T-helper 2 cell treated with Interferon-gamma antibody and Interleukin-4, amounts not matched to agents 5 μg/mL and 100 μg/mL, for 36 hours (primary cell): Measurements from ENCODE around the gene TENM4.

Experiments
- DNase-seq: peaks from one replicate; pipeline ENCODE4 v3.0.0; 2021; ENCODE audit warnings: low spot score
- H3K27ac Mint-ChIP-seq: one replicate; pipeline ENCODE4 v1.8.0; 2021; ENCODE audit warnings: mild to moderate bottlenecking, mixed read lengths
- H3K27me3 Mint-ChIP-seq: one replicate; pipeline ENCODE4 v1.8.0; 2021; ENCODE audit warnings: low read depth, mixed read lengths
- H3K36me3 Mint-ChIP-seq: one replicate; pipeline ENCODE4 v1.8.0; 2021; ENCODE audit warnings: low read depth, mixed read lengths
- H3K4me1 Mint-ChIP-seq: one replicate; pipeline ENCODE4 v1.8.0; 2021; ENCODE audit warnings: low read depth, mixed read lengths
- H3K4me3 Mint-ChIP-seq: one replicate; pipeline ENCODE4 v1.8.0; 2022; ENCODE audit warnings: mild to moderate bottlenecking, moderate library complexity, mixed read lengths
- H3K9me3 Mint-ChIP-seq: one replicate; pipeline ENCODE4 v1.8.0; 2021; ENCODE audit warnings: mixed read lengths

Gene TENM4

DNA sequence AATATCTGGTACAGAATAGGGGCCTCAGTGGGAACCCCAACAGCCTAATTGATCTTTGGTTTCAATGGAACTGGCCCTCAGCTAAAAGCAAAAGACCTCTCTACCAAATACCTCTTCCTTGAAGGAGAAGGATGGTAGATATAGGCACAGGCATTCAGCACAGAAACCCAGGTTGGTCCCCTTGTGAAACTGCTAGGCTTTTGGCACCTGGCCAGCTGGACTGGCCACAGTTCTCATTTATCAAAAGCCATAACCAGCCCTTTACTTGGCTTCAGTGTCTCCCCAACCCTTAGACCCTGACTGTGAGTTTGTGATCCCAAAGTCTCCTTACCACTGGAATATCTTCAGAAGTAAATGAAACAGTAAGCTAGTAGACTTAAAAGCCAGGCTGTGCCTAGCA is 152.9 kb downstream of the TENM4 start:
- Mint-ChIP-seq H3K4me3 (no peak overlapping the region), H3K9me3 (peaks cover 4% of the 10 kb centered on the region), H3K36me3 (no peaks in the 10 kb centered on the region), H3K4me1 (no peaks in the 10 kb centered on the region), H3K27me3 (no peaks in the 10 kb centered on the region), H3K27ac (no peak overlapping the region)
- no peak for DNase-seq

DNA sequence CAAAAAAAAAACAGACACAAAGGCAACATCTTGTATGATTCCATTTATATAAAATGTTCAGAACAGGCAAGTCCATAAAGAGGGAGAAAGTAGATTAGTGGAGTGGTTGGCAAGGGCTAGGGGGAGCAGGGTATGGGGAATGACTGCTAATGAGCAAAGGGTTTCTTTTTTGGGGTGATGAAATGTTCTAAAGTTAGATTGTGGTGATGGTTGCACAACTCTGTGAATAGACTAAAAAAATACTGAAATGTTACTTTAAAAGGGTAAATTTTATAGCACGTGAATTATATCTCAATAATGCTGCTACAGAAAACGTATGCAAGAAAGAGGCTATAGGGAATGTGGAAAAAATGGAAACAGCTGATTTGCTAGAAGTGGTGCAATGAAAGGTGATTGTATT is 155.1 kb downstream of the TENM4 start:
- Mint-ChIP-seq H3K4me1 (no peaks in the 10 kb centered on the region), H3K9me3 (peaks cover 4% of the 10 kb centered on the region), H3K4me3 (no peak overlapping the region), H3K27me3 (no peaks in the 10 kb centered on the region), H3K27ac (no peak overlapping the region), H3K36me3 (no peaks in the 10 kb centered on the region)
- DNase-seq, result no peak

DNA sequence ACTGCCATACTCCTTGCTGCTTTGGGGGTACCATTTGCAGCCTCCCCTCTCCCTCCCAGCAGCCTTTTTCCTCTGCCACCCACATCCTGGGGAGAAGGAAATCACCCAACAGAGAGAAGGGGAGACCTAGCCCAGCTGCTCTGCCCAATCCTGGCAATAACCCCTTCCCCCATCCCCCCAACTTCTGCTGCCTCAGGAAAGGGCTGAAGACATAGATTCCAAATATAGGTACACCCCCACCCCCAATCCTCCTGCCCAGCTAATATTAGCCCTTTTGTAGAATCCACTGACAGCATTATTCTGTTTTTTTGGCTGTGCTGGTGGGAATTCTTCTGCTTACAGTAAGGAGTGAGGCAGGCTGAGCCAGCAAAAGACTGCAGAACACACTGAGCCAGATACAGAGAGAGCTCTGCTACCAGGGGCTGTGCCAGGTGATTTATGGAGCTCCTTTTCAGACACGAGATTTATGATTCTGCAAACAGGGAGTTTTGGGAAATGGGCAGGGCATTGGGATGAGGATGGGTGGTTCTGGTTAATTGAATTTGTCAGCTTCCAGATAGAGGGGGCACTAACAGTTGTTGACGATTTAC is 164.0 kb downstream of the TENM4 start:
- Mint-ChIP-seq H3K4me1 (no peaks in the 10 kb centered on the region), H3K36me3 (no peaks in the 10 kb centered on the region), H3K4me3 (no peak overlapping the region), H3K9me3 (no peaks in the 10 kb centered on the region), H3K27ac (no peak overlapping the region), H3K27me3 (no peaks in the 10 kb centered on the region)
- DNase-seq, result no peak

DNA sequence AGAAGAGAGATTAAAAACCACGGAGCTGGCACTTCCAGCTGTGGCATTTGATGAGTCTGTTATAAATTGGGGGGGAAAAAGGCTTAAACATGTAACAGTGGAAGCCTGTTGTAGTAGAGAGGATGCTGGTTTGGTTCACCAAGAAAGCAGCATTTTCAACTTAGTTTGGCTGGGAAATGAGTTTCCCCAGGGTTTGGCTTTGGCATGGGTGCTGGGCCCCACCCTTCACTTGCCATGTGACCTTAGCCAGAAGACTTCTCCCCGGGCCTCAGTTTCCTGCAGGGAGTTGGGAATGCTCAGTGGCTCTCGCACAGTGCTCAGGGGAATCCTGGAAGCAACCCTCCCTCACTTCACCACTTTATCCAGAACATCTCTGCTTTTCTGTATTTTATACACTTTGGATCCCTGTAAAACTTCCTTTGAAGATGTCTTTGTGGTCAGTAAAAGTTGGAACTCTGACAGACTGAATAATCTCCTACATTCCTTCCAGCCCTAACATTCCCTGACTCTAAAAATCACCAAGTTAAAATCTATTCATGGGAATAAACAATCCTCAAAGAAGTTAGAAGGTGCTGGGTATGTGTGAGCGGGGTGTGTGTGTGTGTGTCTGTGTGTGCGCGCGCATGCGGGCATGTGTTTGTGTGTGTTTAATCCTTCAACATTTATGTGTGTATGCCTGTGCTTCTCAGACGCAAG is 166.0 kb downstream of the TENM4 start:
- no peaks in the 10 kb centered on the region for H3K9me3 Mint-ChIP-seq
- no peak for DNase-seq
- no peaks in the 10 kb centered on the region for H3K36me3 Mint-ChIP-seq
- no peak overlapping the region for H3K27ac Mint-ChIP-seq
- H3K27me3 Mint-ChIP-seq, result no peaks in the 10 kb centered on the region
- no peaks in the 10 kb centered on the region for H3K4me1 Mint-ChIP-seq
- no peak overlapping the region for H3K4me3 Mint-ChIP-seq

DNA sequence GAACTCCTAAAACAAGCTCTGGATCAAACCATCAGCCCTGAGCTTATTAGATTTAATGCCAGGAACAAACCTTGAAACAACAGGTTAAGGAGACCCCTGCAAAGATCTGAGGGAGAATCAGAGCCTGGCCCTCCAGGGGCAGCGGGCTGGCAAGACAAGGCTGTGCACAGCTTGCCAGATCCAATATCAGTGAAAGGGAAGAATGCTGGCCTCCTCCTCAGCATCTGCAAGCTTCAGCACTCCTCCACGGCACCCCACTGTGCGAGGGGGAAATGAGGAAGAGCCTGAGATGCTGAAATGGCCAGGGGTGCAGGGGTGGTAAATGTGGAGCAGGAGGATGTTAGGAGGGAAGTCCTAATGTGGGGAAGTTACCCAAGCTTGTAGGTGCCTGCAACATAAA is 167.0 kb downstream of the TENM4 start:
- Mint-ChIP-seq H3K27me3 (no peaks in the 10 kb centered on the region), H3K27ac (no peak overlapping the region), H3K4me3 (no peak overlapping the region), H3K4me1 (no peaks in the 10 kb centered on the region), H3K36me3 (no peaks in the 10 kb centered on the region), H3K9me3 (no peaks in the 10 kb centered on the region)
- DNase-seq, result no peak

DNA sequence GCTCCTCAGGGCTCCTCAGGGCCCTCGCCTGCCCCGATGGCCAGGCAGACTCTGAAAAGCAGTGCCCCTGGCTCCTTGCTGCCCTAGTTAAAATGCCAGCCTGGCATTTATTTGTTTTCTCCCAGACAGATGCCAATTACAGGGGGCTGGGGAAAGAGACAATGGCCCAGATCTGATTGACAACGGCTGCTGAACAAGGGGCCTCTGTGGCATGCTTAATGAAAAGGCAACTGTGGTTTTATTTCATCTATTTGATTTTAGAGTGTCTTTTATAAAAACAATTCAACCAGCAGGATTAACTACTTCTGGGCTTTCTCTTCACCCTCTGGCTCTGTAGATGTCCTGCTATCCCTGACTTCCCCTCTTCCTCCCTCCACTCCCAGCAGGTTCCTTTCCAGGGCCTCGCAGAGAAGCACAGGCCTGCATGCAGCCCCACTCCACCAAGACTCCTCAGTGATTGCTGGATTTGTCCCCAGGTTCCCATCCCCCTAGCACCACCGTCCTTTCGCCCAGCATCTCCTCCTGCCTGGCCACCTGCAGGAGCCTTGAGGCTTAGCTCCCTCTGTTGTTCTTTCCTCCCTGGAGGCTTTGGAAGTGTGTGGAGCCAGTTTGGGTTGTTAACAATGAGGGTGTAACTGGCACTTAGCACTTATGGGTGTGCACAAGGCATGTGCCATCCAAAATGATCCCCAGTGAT is 171.1 kb downstream of the TENM4 start:
- no peak for DNase-seq
- Mint-ChIP-seq H3K4me1 (no peaks in the 10 kb centered on the region), H3K36me3 (no peaks in the 10 kb centered on the region), H3K27ac (no peak overlapping the region), H3K9me3 (no peaks in the 10 kb centered on the region), H3K27me3 (no peaks in the 10 kb centered on the region), H3K4me3 (no peak overlapping the region)

DNA sequence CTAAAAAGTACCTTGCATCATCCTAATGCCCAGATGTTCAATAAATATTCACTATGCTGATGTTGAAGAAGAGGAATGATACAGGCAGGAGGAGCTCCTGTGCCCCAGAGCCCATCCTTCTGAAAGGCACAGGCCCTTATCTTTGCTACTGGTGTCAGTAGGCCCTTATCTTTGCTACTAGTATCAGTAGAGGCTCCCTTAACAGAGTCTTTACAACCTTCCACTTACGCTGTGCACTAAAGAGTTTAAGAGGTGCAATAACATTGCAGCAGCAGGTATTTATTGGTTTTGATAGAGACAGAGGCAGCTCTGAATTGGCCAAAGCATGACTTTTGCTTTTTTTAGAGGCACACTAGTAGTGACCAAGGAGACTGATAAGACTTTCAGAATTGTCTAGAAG is 174.4 kb downstream of the TENM4 start:
- H3K9me3 Mint-ChIP-seq, result no peaks in the 10 kb centered on the region
- DNase-seq, result no peak
- H3K27me3 Mint-ChIP-seq, result no peaks in the 10 kb centered on the region
- no peaks in the 10 kb centered on the region for H3K4me1 Mint-ChIP-seq
- H3K27ac Mint-ChIP-seq, result no peak overlapping the region
- no peak overlapping the region for H3K4me3 Mint-ChIP-seq
- H3K36me3 Mint-ChIP-seq, result no peaks in the 10 kb centered on the region

DNA sequence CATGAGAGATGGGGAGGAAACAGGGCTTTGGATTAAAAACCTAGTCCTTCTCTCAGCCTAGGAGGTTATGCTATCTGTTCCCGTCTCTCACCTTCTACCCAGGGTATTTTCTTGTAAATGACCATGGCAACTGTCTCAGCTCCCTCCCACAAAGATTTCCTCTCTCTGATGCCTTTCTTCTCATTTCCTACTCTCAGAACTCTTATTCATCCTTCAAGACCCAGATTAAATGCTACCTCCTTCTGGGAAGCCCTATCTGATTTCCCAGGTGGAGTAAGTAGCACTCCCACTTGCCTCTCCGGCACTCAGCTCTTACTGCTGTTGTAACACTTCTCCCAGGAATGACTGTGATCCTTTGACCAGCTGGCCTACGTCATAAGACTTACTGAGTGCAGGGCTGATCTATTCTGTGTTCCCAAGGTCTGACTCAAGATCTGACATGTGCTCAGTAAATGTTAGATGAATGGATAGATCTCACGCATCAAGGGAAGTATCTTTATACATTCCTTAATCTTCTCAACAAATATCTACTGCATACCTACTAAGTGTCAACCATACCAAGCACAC is 175.0 kb downstream of the TENM4 start:
- H3K27me3 Mint-ChIP-seq, result no peaks in the 10 kb centered on the region
- H3K9me3 Mint-ChIP-seq, result no peaks in the 10 kb centered on the region
- H3K4me3 Mint-ChIP-seq, result no peak overlapping the region
- DNase-seq, result no peak
- H3K4me1 Mint-ChIP-seq, result no peaks in the 10 kb centered on the region
- no peak overlapping the region for H3K27ac Mint-ChIP-seq
- no peaks in the 10 kb centered on the region for H3K36me3 Mint-ChIP-seq

DNA sequence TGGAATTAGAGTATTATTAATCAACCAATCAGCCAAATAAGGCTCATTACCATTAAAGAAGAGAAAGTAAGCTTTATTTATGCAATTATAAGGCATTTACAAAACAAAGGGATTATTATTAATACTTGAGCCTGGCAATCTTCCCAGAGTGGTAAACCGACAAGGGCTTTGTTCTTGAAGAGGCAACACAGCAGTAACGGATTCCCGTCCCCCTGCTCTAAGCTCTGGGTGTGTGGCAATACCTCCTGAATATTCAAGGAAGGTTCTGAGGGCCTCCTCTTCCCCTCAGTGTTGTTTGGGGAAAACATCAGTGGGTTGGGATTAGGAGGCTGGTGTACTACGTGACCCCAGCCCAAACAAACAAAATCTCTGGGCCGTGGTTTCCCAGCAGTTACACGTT is 176.5 kb downstream of the TENM4 start:
- Mint-ChIP-seq H3K27ac (no peak overlapping the region), H3K9me3 (no peaks in the 10 kb centered on the region), H3K27me3 (no peaks in the 10 kb centered on the region), H3K4me3 (no peak overlapping the region), H3K36me3 (no peaks in the 10 kb centered on the region), H3K4me1 (no peaks in the 10 kb centered on the region)
- no peak for DNase-seq

DNA sequence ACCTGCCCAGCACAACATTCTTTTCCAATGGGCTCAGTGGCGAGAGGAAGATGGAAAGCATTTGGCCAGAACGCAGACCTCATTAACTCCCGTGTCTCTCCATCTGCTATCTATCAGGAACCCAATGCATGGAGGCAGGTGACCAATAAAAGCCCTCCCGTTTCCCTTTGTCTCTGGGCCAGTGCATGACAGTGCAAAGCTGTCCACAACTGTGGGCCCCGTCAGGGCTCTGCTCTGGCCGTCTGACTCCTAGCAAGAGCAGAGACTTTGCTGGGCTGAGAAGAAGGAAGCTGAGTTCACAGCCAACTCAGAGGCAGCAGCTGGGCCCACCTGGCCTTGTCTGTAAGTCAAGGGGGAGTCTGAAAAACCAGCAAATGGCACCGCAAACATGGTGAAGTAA is 177.8 kb downstream of the TENM4 start:
- Mint-ChIP-seq H3K36me3 (no peaks in the 10 kb centered on the region), H3K4me3 (no peak overlapping the region), H3K9me3 (no peaks in the 10 kb centered on the region), H3K4me1 (no peaks in the 10 kb centered on the region), H3K27ac (no peak overlapping the region), H3K27me3 (no peaks in the 10 kb centered on the region)
- no peak for DNase-seq

DNA sequence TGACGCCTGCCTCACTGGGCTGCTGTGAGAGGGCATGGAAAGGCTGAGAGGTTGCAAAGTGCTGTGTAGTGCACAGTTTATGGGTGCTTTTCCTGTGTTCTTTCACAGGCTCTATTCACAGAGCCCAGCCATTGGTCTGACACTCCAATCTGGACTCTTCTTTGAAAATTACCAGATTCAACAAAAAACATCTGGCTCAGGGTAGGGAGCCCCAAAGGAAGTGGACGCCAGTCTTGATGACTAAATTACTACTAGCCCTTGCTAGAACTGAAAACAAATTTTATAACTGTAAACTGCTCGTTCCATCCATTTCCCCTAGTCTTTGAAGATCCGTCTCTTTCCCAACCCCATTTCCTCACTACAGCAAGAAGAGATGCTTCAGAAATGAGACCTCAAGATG is 178.6 kb downstream of the TENM4 start:
- no peak overlapping the region for H3K27ac Mint-ChIP-seq
- no peaks in the 10 kb centered on the region for H3K9me3 Mint-ChIP-seq

DNA sequence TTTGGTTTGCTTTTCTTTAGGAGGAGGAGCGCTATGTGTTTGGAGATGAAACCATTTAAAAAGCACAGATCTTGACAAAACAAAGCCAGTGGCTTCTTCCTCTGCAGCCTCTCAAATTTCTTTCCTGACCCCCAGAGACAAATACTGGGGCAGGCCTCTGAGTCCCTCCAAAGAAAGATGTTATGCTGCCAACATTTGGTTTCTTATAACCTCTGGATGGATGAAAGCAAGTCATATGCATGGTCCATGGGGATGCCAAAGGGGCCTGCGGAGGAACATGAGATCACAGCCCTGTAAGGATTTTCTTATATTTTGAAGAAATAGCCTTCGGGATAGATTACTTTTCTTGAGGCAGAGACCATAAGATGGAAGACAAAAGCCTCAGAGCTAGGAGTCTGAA is 179.1 kb downstream of the TENM4 start:
- H3K4me3 Mint-ChIP-seq, result no peak overlapping the region
- H3K36me3 Mint-ChIP-seq, result no peaks in the 10 kb centered on the region
- no peaks in the 10 kb centered on the region for H3K27me3 Mint-ChIP-seq
- H3K4me1 Mint-ChIP-seq, result no peaks in the 10 kb centered on the region
- no peak overlapping the region for H3K27ac Mint-ChIP-seq
- no peak for DNase-seq
- H3K9me3 Mint-ChIP-seq, result no peaks in the 10 kb centered on the region

More for the DNA sequence above, 178.6 kb downstream of the TENM4 start:
- no peak for DNase-seq
- H3K4me1 Mint-ChIP-seq, result no peaks in the 10 kb centered on the region
- H3K27me3 Mint-ChIP-seq, result no peaks in the 10 kb centered on the region
- no peaks in the 10 kb centered on the region for H3K36me3 Mint-ChIP-seq
- no peak overlapping the region for H3K4me3 Mint-ChIP-seq

DNA sequence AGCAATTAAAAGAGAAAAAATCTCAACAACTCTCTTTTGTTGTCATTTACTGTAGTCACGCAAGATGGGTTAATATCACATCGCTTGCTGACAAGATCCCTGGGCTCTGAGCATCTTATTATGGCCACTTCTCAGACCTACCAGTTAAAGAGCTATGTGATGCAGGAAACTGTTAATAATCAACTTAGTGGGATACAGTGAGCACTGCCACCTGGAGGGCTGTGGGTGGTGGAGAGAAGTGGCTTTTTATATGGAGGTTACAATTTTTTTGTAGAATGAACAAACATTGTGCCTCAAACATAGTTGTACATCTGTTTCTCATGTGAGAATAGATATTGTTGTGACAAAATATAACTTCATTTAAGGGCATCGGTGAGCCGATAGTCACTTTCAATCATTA is 181.0 kb downstream of the TENM4 start:
- Mint-ChIP-seq H3K9me3 (no peaks in the 10 kb centered on the region), H3K27ac (no peak overlapping the region), H3K4me1 (no peaks in the 10 kb centered on the region), H3K27me3 (no peaks in the 10 kb centered on the region), H3K36me3 (no peaks in the 10 kb centered on the region), H3K4me3 (no peak overlapping the region)
- DNase-seq, result no peak

DNA sequence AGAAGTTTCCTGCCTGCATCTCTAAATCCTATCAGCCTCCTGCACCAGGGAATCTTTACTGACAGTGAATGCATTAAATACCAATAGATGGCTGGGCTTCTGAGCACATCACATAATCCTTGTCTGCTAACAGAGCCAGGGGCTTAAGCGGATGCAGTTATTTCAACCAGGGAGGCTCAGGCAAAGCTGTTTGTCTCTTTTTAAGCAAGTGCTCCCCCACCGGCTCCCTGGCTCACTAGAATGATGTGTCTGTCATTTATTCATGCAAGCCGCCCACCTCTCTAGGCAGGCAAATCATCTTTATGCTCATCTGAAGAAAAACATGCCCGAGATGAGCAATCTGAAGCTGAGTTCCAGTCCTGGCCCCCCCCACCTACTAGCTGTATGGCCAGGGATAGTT is 182.3 kb downstream of the TENM4 start:
- H3K36me3 Mint-ChIP-seq, result no peaks in the 10 kb centered on the region
- H3K4me3 Mint-ChIP-seq, result no peak overlapping the region
- no peaks in the 10 kb centered on the region for H3K9me3 Mint-ChIP-seq
- H3K27ac Mint-ChIP-seq, result no peak overlapping the region
- DNase-seq, result no peak
- no peaks in the 10 kb centered on the region for H3K27me3 Mint-ChIP-seq
- no peaks in the 10 kb centered on the region for H3K4me1 Mint-ChIP-seq
